ENCODE measurements around the gene MCTP1. TPM values are rescaled to one million over a fixed set of nuclear protein-coding genes. Genes with fewer than 3 reads are reported as not detected.

MCTP1 gene
- total RNA-seq, 2 donors from 2014 or later, result 0.28 to 1.2 TPM

DNA sequence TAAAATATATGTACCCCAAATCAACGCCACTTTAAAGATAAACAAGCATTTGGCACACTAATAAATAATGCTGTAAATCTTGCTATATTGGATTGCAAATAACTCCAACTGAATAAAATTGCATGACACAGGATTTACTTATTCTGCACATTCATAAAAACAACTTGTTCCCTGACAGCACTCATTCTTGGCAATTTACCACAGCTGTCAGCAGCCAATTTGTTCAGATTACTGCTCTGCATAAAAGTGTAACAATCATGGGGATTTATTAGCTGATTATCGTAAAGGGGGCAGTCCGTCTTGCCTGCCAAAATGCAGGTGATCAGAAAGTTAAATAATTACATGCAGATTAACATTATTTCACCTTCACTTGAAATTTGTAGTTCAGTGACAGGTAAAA, 381.2 kb downstream of the MCTP1 start:
- DNase-seq (no peak), ATAC-seq (replicated peaks in 1 of 2) (no peak)
- H3K4me3 Mint-ChIP-seq, result no peak overlapping the region
- H3K27ac Mint-ChIP-seq, result no peak overlapping the region
- H3K4me1 Mint-ChIP-seq (ENCODE audit: low read depth), result peaks cover 7% of the 10 kb centered on the region
- H3K27me3 Mint-ChIP-seq (ENCODE audit: low read depth), result no peaks in the 10 kb centered on the region
- peaks cover 0 to 4% of the 10 kb centered on the region in 2 donors for H3K9me3 Mint-ChIP-seq
- no peaks in the 10 kb centered on the region for H3K36me3 Mint-ChIP-seq (ENCODE audit: insufficient read depth in 2 of 2)

DNA sequence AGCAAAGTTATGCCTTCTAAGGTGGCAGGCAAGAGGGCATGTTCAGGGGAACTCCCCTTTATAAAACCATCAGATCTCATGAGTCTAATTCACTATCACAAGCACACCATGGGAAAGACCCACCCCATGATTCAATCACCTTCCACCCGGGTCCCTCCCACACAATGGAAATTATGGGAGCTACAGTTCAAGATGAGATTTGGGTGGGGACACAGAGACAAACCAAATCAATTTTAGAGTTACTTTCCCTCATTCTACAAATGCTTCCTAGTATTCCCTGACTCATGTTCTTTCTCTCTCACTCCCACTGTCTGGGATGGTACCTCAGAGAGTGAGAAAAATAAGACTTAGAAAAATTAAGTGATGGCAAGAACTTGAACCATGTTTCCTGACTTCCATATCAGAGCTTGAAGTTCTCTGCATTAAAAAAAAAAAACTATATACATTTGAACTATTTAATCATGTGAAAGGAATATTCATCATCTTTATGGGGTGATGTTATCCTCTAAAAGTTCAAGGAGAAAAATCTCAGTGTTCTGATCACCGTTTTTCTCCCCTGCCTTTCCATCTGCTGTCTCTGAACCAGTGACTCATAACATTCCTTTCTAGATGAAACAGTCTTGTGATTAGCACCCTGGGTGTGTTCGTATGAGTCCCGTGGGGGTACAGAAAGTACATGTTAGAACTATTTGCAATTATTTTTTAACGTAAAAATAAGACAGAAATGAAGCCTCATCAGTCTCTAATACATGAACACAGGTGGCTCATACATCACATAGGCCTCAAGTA, 383.5 kb downstream of the MCTP1 start:
- Mint-ChIP-seq H3K9me3 (peaks cover 0 to 4% of the 10 kb centered on the region in 2 donors), H3K36me3 (ENCODE audit: insufficient read depth in 2 of 2) (no peaks in the 10 kb centered on the region), H3K4me3 (no peak overlapping the region), H3K27ac (no peak overlapping the region), H3K4me1 (ENCODE audit: low read depth) (peaks cover 7% of the 10 kb centered on the region), H3K27me3 (ENCODE audit: low read depth) (no peaks in the 10 kb centered on the region)
- DNase-seq (no peak), ATAC-seq (replicated peaks in 1 of 2) (no peak)

DNA sequence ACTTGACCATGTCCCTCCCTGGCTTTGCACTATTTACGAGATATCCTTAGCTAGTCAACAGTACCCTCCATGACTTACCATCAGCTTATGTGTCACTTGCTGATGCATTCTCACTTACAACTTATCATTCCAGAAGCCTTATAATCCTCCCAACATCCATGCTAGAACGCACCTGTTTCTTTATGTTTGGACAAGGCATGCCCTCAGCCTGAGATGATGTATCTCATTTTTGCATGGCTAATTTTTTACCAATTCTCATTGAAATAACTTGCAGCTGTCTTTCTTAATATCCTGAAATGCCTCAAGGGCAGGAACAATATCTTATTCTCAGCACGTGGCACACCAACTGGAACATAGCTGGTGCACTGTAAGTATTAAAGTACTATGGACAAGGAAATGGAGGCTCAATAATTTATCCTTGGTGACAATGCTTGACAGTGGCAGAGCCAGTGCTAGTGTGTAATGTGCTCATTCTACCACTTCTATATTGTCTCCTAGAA, 384.8 kb downstream of the MCTP1 start:
- Mint-ChIP-seq H3K27ac (no peak overlapping the region), H3K9me3 (peaks cover 0 to 4% of the 10 kb centered on the region in 2 donors), H3K4me3 (no peak overlapping the region), H3K4me1 (ENCODE audit: low read depth) (peaks cover 7% of the 10 kb centered on the region), H3K27me3 (ENCODE audit: low read depth) (no peaks in the 10 kb centered on the region), H3K36me3 (ENCODE audit: insufficient read depth in 2 of 2) (no peaks in the 10 kb centered on the region)
- ATAC-seq (replicated peaks in 1 of 2) (no peak), DNase-seq (no peak)

DNA sequence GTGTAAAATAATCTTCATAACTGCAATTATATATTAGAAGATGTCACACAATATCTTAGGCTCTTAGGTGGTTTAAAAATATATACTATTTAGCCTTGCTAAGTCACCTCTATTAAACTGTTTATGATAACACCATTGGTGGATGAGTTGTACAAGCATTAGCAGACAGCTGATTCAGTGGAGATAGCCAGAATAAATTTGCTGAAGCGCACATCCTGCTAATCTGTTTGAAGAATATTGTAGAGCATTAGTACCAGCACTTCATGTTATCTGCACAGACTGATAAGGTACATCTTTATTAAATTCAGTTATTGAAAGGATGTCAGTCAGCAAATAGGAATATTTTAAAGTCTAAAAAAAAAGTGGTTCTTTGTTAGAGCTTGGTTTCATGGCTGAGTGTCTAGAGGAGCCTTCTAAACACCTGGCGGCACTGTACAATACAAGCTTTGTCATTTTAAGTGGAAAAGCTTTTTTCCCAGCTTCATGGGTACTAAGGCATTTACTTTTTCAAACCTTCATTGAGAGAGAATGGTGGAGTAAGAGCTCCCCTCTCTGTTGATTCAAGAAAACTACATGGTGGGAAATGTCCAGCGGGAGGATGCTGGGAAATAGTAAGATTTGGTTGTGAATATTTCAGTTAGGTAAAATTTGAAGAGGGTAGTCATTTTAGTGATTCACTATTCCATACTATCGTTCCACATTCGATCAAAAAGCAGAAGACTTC, 391.3 kb downstream of the MCTP1 start:
- Mint-ChIP-seq H3K36me3 (ENCODE audit: insufficient read depth in 2 of 2) (no peaks in the 10 kb centered on the region), H3K27ac (no peak overlapping the region), H3K9me3 (no peaks in the 10 kb centered on the region), H3K4me1 (ENCODE audit: low read depth) (no peaks in the 10 kb centered on the region), H3K27me3 (ENCODE audit: low read depth) (no peaks in the 10 kb centered on the region), H3K4me3 (no peak overlapping the region)
- DNase-seq, result no peak
- no peak for ATAC-seq (replicated peaks in 1 of 2)

DNA sequence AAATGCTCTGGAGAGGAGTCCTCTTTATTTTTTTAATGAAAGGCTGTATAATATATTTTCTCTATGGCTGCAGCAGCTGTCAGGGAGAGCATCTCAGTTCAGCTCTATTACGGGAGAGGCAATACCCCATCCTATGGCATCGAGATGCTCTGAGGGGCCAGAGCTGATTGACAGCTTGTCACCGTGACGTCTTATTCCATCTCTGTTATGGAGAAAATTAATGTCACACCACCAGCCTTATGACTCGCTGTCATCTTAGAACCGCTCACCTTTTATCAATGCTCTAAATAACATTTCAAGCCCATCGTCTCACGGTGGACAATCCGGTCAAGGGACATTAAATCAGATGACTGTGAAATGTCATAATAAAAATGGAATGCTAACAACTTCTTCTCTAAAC, 392.9 kb downstream of the MCTP1 start:
- H3K9me3 Mint-ChIP-seq, result no peaks in the 10 kb centered on the region
- no peaks in the 10 kb centered on the region for H3K36me3 Mint-ChIP-seq (ENCODE audit: insufficient read depth in 2 of 2)
- no peaks in the 10 kb centered on the region for H3K27me3 Mint-ChIP-seq (ENCODE audit: low read depth)
- H3K27ac Mint-ChIP-seq, result no peak overlapping the region
- DNase-seq, result no peak
- no peaks in the 10 kb centered on the region for H3K4me1 Mint-ChIP-seq (ENCODE audit: low read depth)
- H3K4me3 Mint-ChIP-seq, result no peak overlapping the region
- ATAC-seq (replicated peaks in 1 of 2), result no peak

DNA sequence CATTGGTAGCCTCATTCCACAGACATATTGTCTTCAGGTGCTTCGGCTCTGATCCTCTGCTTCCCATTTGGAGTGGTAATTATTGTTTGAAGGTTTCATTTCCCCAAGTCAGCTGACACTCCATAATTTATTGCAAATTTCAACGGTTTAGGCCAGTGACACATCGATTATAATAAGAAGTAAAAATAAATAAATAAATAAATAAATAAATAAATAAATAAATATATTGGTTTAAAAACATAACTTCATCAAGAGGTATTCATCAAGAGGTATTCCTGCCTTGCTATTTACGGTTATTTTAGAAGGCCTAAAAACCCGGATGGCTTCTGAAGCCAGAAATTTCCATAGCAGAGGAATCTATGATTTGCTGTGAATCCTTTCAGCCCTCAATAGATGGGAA, 393.3 kb downstream of the MCTP1 start:
- H3K4me1 Mint-ChIP-seq (ENCODE audit: low read depth), result no peaks in the 10 kb centered on the region
- no peak for DNase-seq
- H3K9me3 Mint-ChIP-seq, result no peaks in the 10 kb centered on the region
- H3K4me3 Mint-ChIP-seq, result no peak overlapping the region
- H3K27me3 Mint-ChIP-seq (ENCODE audit: low read depth), result no peaks in the 10 kb centered on the region
- ATAC-seq (replicated peaks in 1 of 2), result no peak
- H3K27ac Mint-ChIP-seq, result no peak overlapping the region
- no peaks in the 10 kb centered on the region for H3K36me3 Mint-ChIP-seq (ENCODE audit: insufficient read depth in 2 of 2)

DNA sequence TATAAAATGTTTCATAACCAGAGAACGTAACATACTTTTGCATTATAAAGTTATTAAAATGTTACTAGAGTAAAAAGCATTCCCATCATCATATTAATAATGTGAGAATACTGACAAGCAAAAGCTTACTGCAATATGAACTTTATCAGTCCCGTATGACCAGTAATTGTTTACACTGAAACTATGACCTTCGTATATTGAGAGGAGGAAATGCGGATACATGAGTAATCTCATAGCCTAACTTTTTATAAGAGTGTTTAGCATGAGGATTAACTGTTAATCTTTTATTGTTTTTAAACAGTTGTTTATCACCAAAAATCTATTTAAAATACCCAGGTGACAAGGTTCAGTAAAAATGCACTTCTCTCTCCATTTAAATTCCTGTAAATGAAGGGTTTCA, 394.0 kb downstream of the MCTP1 start:
- no peaks in the 10 kb centered on the region for H3K27me3 Mint-ChIP-seq (ENCODE audit: low read depth)
- no peak overlapping the region for H3K27ac Mint-ChIP-seq
- DNase-seq (no peak), ATAC-seq (replicated peaks in 1 of 2) (no peak)
- no peaks in the 10 kb centered on the region for H3K36me3 Mint-ChIP-seq (ENCODE audit: insufficient read depth in 2 of 2)
- H3K4me3 Mint-ChIP-seq, result no peak overlapping the region
- no peaks in the 10 kb centered on the region for H3K4me1 Mint-ChIP-seq (ENCODE audit: low read depth)
- H3K9me3 Mint-ChIP-seq, result no peaks in the 10 kb centered on the region

DNA sequence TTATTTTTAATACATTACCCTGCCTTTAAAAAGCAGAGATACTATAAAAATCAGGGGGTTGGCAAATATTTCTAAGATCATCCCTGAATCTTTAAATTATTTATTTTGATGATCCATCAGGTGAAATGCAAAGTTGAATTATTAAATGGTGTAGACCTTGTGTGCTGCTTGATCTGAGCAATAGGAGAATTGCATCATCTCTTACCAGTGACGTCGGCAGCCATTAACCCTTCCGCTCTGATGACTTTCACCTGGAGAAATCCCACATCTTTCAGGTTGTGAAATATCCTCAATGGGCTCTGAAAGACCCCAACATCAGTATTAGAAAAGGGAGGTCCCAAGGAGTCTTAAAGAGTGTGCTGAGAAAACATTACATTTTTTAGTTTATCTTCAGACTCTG, 396.2 kb downstream of the MCTP1 start:
- H3K36me3 Mint-ChIP-seq (ENCODE audit: insufficient read depth in 2 of 2), result no peaks in the 10 kb centered on the region
- no peak for DNase-seq
- H3K9me3 Mint-ChIP-seq, result no peaks in the 10 kb centered on the region
- H3K4me1 Mint-ChIP-seq (ENCODE audit: low read depth), result no peaks in the 10 kb centered on the region
- no peak overlapping the region for H3K4me3 Mint-ChIP-seq
- H3K27me3 Mint-ChIP-seq (ENCODE audit: low read depth), result no peaks in the 10 kb centered on the region
- ATAC-seq (replicated peaks in 1 of 2), result no peak
- H3K27ac Mint-ChIP-seq, result no peak overlapping the region

DNA sequence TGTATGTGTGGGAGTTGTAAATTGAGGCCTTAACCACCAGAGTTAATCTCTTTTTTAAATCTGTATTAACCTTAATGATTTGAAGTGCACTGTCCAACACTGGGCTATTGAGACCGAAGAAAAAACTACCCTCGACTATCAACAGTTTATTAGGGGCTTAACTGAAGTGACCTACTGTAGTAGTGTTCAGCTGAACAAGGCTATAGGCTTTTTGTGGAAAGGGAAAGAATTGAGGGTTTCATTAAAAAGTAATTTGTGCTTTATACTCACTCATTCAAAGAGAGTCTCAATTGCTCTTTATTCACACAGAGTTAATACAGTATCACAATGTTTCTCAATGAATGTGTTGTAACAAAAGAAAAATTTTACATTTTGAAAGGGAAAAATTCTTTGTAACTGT, 399.0 kb downstream of the MCTP1 start:
- ATAC-seq (replicated peaks in 1 of 2), result no peak
- H3K9me3 Mint-ChIP-seq, result no peaks in the 10 kb centered on the region
- H3K4me1 Mint-ChIP-seq (ENCODE audit: low read depth), result no peaks in the 10 kb centered on the region
- no peaks in the 10 kb centered on the region for H3K27me3 Mint-ChIP-seq (ENCODE audit: low read depth)
- DNase-seq, result no peak
- no peak overlapping the region for H3K4me3 Mint-ChIP-seq
- H3K27ac Mint-ChIP-seq, result no peak overlapping the region
- H3K36me3 Mint-ChIP-seq (ENCODE audit: insufficient read depth in 2 of 2), result no peaks in the 10 kb centered on the region

DNA sequence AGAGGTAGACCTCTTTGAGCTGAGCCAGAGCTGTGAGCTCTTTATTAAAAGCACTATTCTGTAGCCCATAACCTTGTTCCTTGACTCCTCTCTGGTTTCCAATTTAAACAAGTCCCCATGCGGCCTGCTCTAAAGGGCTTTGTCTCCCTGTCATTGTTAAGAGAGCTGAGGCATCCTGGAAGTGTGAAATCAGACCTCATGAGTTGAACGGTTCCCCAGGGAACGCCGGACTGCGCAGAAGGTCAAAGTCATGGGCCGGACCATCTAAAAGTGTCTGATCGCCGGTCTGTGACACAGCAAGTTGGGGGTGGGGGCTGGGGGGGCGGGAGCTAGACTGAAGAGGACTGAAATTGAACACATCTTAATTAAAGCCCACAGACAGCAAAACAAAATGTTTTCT, 400.6 kb downstream of the MCTP1 start:
- H3K27ac Mint-ChIP-seq, result no peak overlapping the region
- H3K27me3 Mint-ChIP-seq (ENCODE audit: low read depth), result no peaks in the 10 kb centered on the region
- H3K9me3 Mint-ChIP-seq, result no peaks in the 10 kb centered on the region
- H3K4me3 Mint-ChIP-seq, result no peak overlapping the region
- DNase-seq (no peak), ATAC-seq (replicated peaks in 1 of 2) (no peak)
- no peaks in the 10 kb centered on the region for H3K36me3 Mint-ChIP-seq (ENCODE audit: insufficient read depth in 2 of 2)
- no peaks in the 10 kb centered on the region for H3K4me1 Mint-ChIP-seq (ENCODE audit: low read depth)

DNA sequence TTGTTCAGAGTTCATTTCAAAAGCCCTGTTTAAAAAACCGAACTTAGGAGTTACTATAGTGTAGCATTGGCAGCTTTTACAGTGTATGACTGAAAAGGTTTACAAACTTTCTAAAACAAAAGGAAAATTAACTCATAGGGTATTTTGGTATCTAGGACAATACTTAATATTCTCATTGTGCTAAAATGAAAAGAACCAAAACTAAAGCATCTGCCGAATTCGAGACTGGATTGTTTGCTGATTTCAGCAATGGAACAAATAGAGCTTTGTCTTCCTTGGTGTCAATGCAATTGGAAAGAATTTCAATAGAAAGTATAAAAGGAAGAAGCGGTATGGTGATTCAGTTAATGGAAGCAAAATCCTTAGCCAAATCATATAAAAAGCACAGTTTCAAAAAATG, 412.4 kb downstream of the MCTP1 start:
- Mint-ChIP-seq H3K27ac (no peak overlapping the region), H3K9me3 (no peaks in the 10 kb centered on the region), H3K27me3 (ENCODE audit: low read depth) (no peaks in the 10 kb centered on the region), H3K36me3 (ENCODE audit: insufficient read depth in 2 of 2) (no peaks in the 10 kb centered on the region), H3K4me1 (ENCODE audit: low read depth) (no peaks in the 10 kb centered on the region), H3K4me3 (no peak overlapping the region)
- ATAC-seq (replicated peaks in 1 of 2) (no peak), DNase-seq (no peak)

DNA sequence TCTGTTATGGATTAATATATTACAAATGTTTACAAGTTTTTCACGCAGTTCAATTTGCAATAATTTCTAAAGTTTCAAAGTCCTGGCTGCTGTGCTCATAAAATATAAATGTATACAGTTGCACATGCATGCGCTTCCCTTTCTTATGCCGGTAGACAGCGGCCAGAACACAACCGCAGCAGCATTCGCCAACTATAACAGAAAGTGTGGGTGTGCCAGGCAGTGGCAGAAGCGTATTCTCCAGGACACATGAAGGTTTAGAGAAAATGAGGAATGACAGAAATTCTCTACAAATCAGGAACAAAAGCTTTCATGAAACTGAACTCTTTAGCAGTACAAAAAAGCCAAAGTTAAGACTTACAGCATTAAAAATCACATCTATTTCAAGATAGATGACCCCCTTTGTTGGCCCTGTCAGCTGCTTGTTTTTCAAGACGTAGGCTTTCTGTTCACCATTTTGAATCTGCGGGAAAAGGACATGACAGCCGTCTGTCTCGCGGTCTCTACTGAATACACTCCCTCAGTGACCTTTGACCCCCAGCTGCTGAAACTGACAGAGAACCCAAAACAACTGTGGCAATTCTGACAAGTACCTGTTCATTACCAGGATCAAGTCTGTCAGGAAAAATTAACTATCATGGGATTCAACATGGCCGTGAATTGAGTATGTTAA, 414.2 kb downstream of the MCTP1 start:
- no peaks in the 10 kb centered on the region for H3K36me3 Mint-ChIP-seq (ENCODE audit: insufficient read depth in 2 of 2)
- no peak overlapping the region for H3K27ac Mint-ChIP-seq
- ATAC-seq (replicated peaks in 1 of 2) (no peak), DNase-seq (no peak)
- H3K9me3 Mint-ChIP-seq, result no peaks in the 10 kb centered on the region
- no peak overlapping the region for H3K4me3 Mint-ChIP-seq
- no peaks in the 10 kb centered on the region for H3K27me3 Mint-ChIP-seq (ENCODE audit: low read depth)
- H3K4me1 Mint-ChIP-seq (ENCODE audit: low read depth), result no peaks in the 10 kb centered on the region

DNA sequence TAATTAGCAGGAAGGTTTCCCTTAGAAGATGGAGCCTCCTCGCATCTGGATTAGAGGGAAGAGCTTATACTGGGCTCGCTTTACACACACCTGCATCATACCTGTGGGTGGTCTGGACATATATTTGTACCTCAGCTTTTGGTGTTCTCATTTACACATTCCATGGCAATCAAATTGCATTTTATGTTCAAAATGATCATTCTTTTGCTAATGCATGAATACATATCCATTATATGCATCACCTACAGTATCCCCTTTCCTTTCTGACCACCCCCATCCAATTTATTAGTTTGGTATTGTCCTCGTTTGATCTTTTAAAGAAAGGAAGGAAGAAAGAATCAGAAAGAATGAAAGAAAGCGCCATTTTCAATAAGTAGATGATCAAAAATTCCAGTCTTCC, 415.0 kb downstream of the MCTP1 start:
- no peak for DNase-seq
- no peaks in the 10 kb centered on the region for H3K27me3 Mint-ChIP-seq (ENCODE audit: low read depth)
- H3K4me1 Mint-ChIP-seq (ENCODE audit: low read depth), result no peaks in the 10 kb centered on the region
- no peaks in the 10 kb centered on the region for H3K36me3 Mint-ChIP-seq (ENCODE audit: insufficient read depth in 2 of 2)
- no peak overlapping the region for H3K27ac Mint-ChIP-seq
- H3K9me3 Mint-ChIP-seq, result no peaks in the 10 kb centered on the region
- H3K4me3 Mint-ChIP-seq, result no peak overlapping the region
- no peak for ATAC-seq (replicated peaks in 1 of 2)

Measured in activated T-cell treated with anti-CD3 and anti-CD28 coated beads, Interleukin-2, amount 50 U/mL, for 72 hours (primary cell).